Breast epithelium (tissue), 4 donors: ENCODE results near the gene HOXB7. TPM values are rescaled to one million over a fixed set of nuclear protein-coding genes. Genes with fewer than 3 reads are reported as not detected.
A peak's percentile ranks its signal among the peaks of the same experiment; 100 is the strongest.

ENCODE experiments used
- DNase-seq, 2 donors: peaks; one replicate each; pipeline ENCODE4 v3.0.0-alpha.2; 2019; ENCODE audit warnings: low spot score in 2 of 2
- H3K27ac ChIP-seq, 2 donors: fragments of 200-600 bp; sonication (generic) in 1 of 2; one replicate each; pipeline ENCODE4 v1.5.1; 2016 to 2019; ENCODE audit warnings: mild to moderate bottlenecking in 1 of 2
- H3K27me3 ChIP-seq, 2 donors: fragments of 200-600 bp; sonication (generic) in 1 of 2; one replicate each; pipeline versions ENCODE4 v1.5.1 to v1.6.0; 2017 to 2019; ENCODE audit warnings: control low read depth in 1 of 2, mild to moderate bottlenecking in 1 of 2
- H3K36me3 ChIP-seq: fragments of 200-600 bp; one replicate; pipeline ENCODE4 v1.5.1; 2019
- H3K4me1 ChIP-seq, 2 donors: fragments of 200-600 bp; sonication (generic); one replicate each; pipeline ENCODE4 v1.5.1; 2016 to 2019; ENCODE audit warnings: control low read depth in 1 of 2
- H3K4me3 ChIP-seq, 3 donors: fragments of 200-600 bp; sonication (generic); 1 replicate in 2 of 3; 2 replicates in 1 of 3; pipeline ENCODE4 v1.5.1; 2016 to 2019; ENCODE audit warnings: mild to moderate bottlenecking in 3 of 3, moderate library complexity in 2 of 3
- H3K9me3 ChIP-seq, 2 donors: fragments of 200-600 bp; sonication (generic) in 1 of 2; one replicate each; pipeline ENCODE4 v1.5.1; 2016 to 2019; ENCODE audit warnings: control low read depth in 1 of 2
- CTCF ChIP-seq, 3 donors: fragments of 450-650 bp; IDR thresholded peaks; one replicate each; pipeline ENCODE4 v1.5.1; 2016 to 2017; ENCODE audit warnings: antibody characterized with exemption in 3 of 3, mild to moderate bottlenecking in 3 of 3, moderate library complexity in 3 of 3
- POLR2A ChIP-seq: fragments of 450-650 bp; IDR thresholded peaks from one replicate; pipeline ENCODE4 v1.6.1; 2016; ENCODE audit warnings: antibody characterized with exemption, mild to moderate bottlenecking, moderate library complexity
- POLR2AphosphoS5 ChIP-seq, 3 donors: sonication (generic); formaldehyde crosslinking; IDR thresholded peaks; one replicate each; pipeline ENCODE4 v1.6.1; 2017; ENCODE audit warnings: antibody characterized with exemption in 3 of 3
- intact Hi-C: fragments of 100-400 bp; cut with DNase I; formaldehyde crosslinking; loops from one replicate; pipeline ENCODE4 v1.15.1; 2023; ENCODE audit warnings: low total_unique reads
- total RNA-seq, 3 donors: library from RNA; depleted of rRNA; stranded (reverse); fragments of >200 nt; gene quantifications; one replicate each; pipeline ENCODE4 v1.1.0, GENCODE V29; 2016

The HOXB7 gene
- total RNA-seq, 3 donors from 2014 or later = 1.5 to 16.8 (median 4.3) TPM

- Histone ChIP-seq H3K9me3 (no peaks in the 10 kb centered on the region), H3K4me1 (no peaks in the 10 kb centered on the region), H3K36me3 (no peaks in the 10 kb centered on the region), H3K27me3 (peaks cover 0 to 2% of the 10 kb centered on the region in 2 donors), H3K27ac (peak overlapping the region; percentile 64 to 92), H3K4me3 (peak overlapping the region in 2 of 3 donors; percentile 15 to 51)
- no peak for DNase-seq
- intact Hi-C loops = no loop called here
- no peak for TF ChIP-seq POLR2A
- no peak for TF ChIP-seq CTCF (IDR thresholded peaks at IDR 0.05)
- no peak for TF ChIP-seq POLR2AphosphoS5 (IDR thresholded peaks at IDR 0.05)
These were observed 52.6 kb downstream of the HOXB7 start for GRCh38 chr17:48558057-48558830.

Other genes starting within 250 kb of the HOXB7 start
- 1 to 10 TPM; 1.1 to 7.5 (median 5.9) TPM for gene SKAP1, start 180.8 kb downstream of the HOXB7 start, total RNA-seq
- gene HOXB1, start 80.0 kb downstream of the HOXB7 start, total RNA-seq = not detected
- gene HOXB2, start 65.9 kb downstream of the HOXB7 start, total RNA-seq = 10 to 100 TPM; 13.6 to 36.4 (median 19.6) TPM
- 1 to 10 TPM; 2.2 to 7.5 (median 2.3) TPM for gene HOXB4, start 32.7 kb downstream of the HOXB7 start, total RNA-seq
- gene HOXB3, start 20.8 kb downstream of the HOXB7 start, total RNA-seq = 10 to 100 TPM; 13.8 to 36.7 (median 14.4) TPM
- gene HOXB5, start 17.2 kb downstream of the HOXB7 start, total RNA-seq = 1 to 10 TPM in 2 of 3 donors, under 1 TPM in 1; 0.44 to 2.0 (median 1.4) TPM
- 10 to 100 TPM in 2 of 3 donors, 1 to 10 TPM in 1; 1.0 to 24.9 (median 18.2) TPM for gene HOXB6, start 6.0 kb downstream of the HOXB7 start, total RNA-seq
- 1 to 10 TPM in 2 of 3 donors, under 1 TPM in 1; 0.59 to 4.6 (median 4.6) TPM for gene HOXB8, start 4.3 kb upstream of the HOXB7 start, total RNA-seq
- gene HOXB9, start 15.3 kb upstream of the HOXB7 start, total RNA-seq = under 1 TPM; 0.32 to 0.44 (median 0.33) TPM
- gene PRAC1, start 111.5 kb upstream of the HOXB7 start, total RNA-seq = not detected
- gene PRAC2, start 112.2 kb upstream of the HOXB7 start, total RNA-seq = not detected
- gene HOXB13, start 117.7 kb upstream of the HOXB7 start, total RNA-seq = under 1 TPM in 1 of 3 donors, not detected in 2; 0.16 TPM
- under 1 TPM in 2 of 3 donors, not detected in 1; under 0.01 to 0.32 TPM for gene TTLL6, start 206.2 kb upstream of the HOXB7 start, total RNA-seq
- gene CALCOCO2, start 220.0 kb upstream of the HOXB7 start, total RNA-seq = 100 to 1,000 TPM; 134 to 262 (median 146) TPM